Endothelial cell of umbilical vein (primary cell): ENCODE results near the gene DPP9. TPM values are rescaled to one million over a fixed set of nuclear protein-coding genes. Genes with fewer than 3 reads are reported as not detected.
"Not testable (repeated sequence)": the region's sequence is repeated elsewhere in the genome, so short reads cannot be mapped to it uniquely, and the experiment has no call there.

Experiments used
- BruUV-seq: library from RNA; stranded (reverse); fragments of 400-500 nt; replicated peaks from 2 replicates; lab custom pipeline; 2021; lab: Mats Ljungman, UMichigan
- CTCF ChIA-PET: fragments of 300-600, 350-600 bp; sonication (Branson Sonifier 250); formaldehyde crosslinking; loops from one replicate; lab custom pipeline; 2021; ENCODE audit warnings: antibody characterized with exemption, inconsistent platforms; lab: Charles Lee
- POLR2A ChIA-PET: fragments of 300-600, 350-600 bp; sonication (Branson Sonifier 250); formaldehyde crosslinking; loops from one replicate; lab custom pipeline; 2021; ENCODE audit warnings: antibody characterized with exemption, inconsistent platforms; lab: Charles Lee
- DNase-seq: peaks from one replicate; pipeline ENCODE4 v3.0.0-alpha.2; 2011; ENCODE audit warnings: low read depth, low spot score
- FAIRE-seq: peaks from 2 replicates; lab custom pipeline; 2011; peaks lifted over from hg19 to GRCh38; lab: Jason Lieb, UNC
- H2AFZ ChIP-seq: 2 replicates; pipeline ENCODE4 v1.6.0; 2012; ENCODE audit warnings: low read depth, low read length, control low read depth, inconsistent platforms
- H3K27ac ChIP-seq: 2 replicates; pipeline ENCODE4 v1.5.1; 2011; ENCODE audit warnings: low read depth, mild to moderate bottlenecking, control low read depth, low read length, moderate library complexity; ENCODE audit not compliant: insufficient read depth
- H3K27me3 ChIP-seq, 2 experiments: 2 replicates each; pipeline versions ENCODE4 v1.6.0 to v1.6.1; 2011; ENCODE audit warnings: low read length in 2 of 2, mixed read lengths in 1 of 2; ENCODE audit not compliant: control insufficient read depth in 2 of 2, insufficient read depth in 2 of 2
- H3K36me3 ChIP-seq, 2 experiments: 2 replicates in 1 of 2; 3 replicates in 1 of 2; pipeline ENCODE4 v1.5.1; 2011; ENCODE audit warnings: low read length in 2 of 2, mild to moderate bottlenecking in 1 of 2, moderate library complexity in 1 of 2; ENCODE audit not compliant: control insufficient read depth in 2 of 2, insufficient read depth in 2 of 2; ENCODE audit errors: extremely low read depth in 1 of 2
- H3K4me1 ChIP-seq: 3 replicates; pipeline ENCODE4 v1.5.1; 2011; ENCODE audit warnings: mild to moderate bottlenecking, low read length; ENCODE audit not compliant: control insufficient read depth, insufficient read depth; ENCODE audit errors: extremely low read depth
- H3K4me2 ChIP-seq: 2 replicates; pipeline ENCODE4 v1.6.1; 2011; ENCODE audit warnings: low read length, control low read depth, mixed read lengths; ENCODE audit not compliant: insufficient read depth
- H3K4me3 ChIP-seq, 3 experiments: fragments of 200-600 bp in 1 of 3; sonication (generic), shearing (Covaris generic) in 1 of 3; replicated peaks in 1 of 3; 2 replicates each; pipeline ENCODE4 v1.5.1; 2011 to 2016; ENCODE audit warnings: control low read depth in 3 of 3, low read length in 3 of 3, mild to moderate bottlenecking in 2 of 3, inconsistent platforms in 1 of 3, low read depth in 1 of 3, moderate library complexity in 1 of 3; ENCODE audit not compliant: insufficient read depth in 1 of 3
- H3K79me2 ChIP-seq: 2 replicates; pipeline ENCODE4 v1.6.0; 2012; ENCODE audit warnings: low read length, inconsistent platforms; ENCODE audit not compliant: control insufficient read depth, insufficient read depth
- H3K9ac ChIP-seq: replicated peaks from 2 replicates; pipeline ENCODE3; 2011; ENCODE audit warnings: low read length, control low read depth; ENCODE audit not compliant: insufficient read depth; ENCODE audit errors: extremely low read depth
- H3K9me1 ChIP-seq: replicated peaks from 3 replicates; pipeline ENCODE4 v1.6.0; 2011; ENCODE audit warnings: mild to moderate bottlenecking, low read length; ENCODE audit not compliant: control insufficient read depth, insufficient read depth; ENCODE audit errors: extremely low read depth
- H3K9me3 ChIP-seq: replicated peaks from 2 replicates; pipeline ENCODE4 v1.5.1; 2012; ENCODE audit warnings: low read length, inconsistent platforms; ENCODE audit not compliant: control insufficient read depth, insufficient read depth
- H4K20me1 ChIP-seq: replicated peaks from 2 replicates; pipeline ENCODE3; 2011; ENCODE audit warnings: mild to moderate bottlenecking, low read length; ENCODE audit not compliant: control insufficient read depth, insufficient read depth; ENCODE audit errors: extremely low read depth
- EZH2 ChIP-seq: IDR thresholded peaks from 2 replicates; pipeline ENCODE4 v1.6.1; 2012; ENCODE audit warnings: borderline replicate concordance, low read depth, mild to moderate bottlenecking, moderate library complexity, low read length, inconsistent platforms; ENCODE audit not compliant: severe bottlenecking
- FOS ChIP-seq: IDR thresholded peaks from 2 replicates; pipeline ENCODE4 v1.6.1; 2011; ENCODE audit warnings: mild to moderate bottlenecking, low read length, moderate library complexity, borderline replicate concordance; ENCODE audit not compliant: insufficient read depth
- GATA2 ChIP-seq: IDR thresholded peaks from 2 replicates; pipeline ENCODE4 v1.7.0; 2011; ENCODE audit warnings: low read depth, mild to moderate bottlenecking, moderate library complexity, mixed read lengths, low read length; ENCODE audit not compliant: insufficient read length, insufficient read depth
- JUN ChIP-seq: IDR thresholded peaks from 2 replicates; pipeline ENCODE4 v1.6.1; 2011; ENCODE audit warnings: borderline replicate concordance, low read depth; ENCODE audit not compliant: insufficient read length, insufficient read depth
- MAX ChIP-seq: IDR thresholded peaks from 2 replicates; pipeline ENCODE4 v1.6.1; 2011; ENCODE audit not compliant: insufficient read depth, insufficient read length
- MYC ChIP-seq: IDR thresholded peaks from one replicate; pipeline ENCODE4 v1.6.1; 2011; ENCODE audit warnings: mild to moderate bottlenecking, low read depth, low read length
- POLR2A ChIP-seq: IDR thresholded peaks from 2 replicates; pipeline ENCODE4 v1.6.1; 2012; ENCODE audit warnings: low read depth, mild to moderate bottlenecking, control low read depth, low read length
- dilution Hi-C: fragments of 300-500 bp; cut with MboI; formaldehyde crosslinking; loops from one replicate; pipeline ENCODE4 v1.15.0; 2019; ENCODE audit warnings: low sequenced_read_pairs; ENCODE audit not compliant: extremely low pct_ligation_motif_present
- intact Hi-C: fragments of 100-400 bp; cut with micrococcal nuclease; formaldehyde crosslinking; loops from one replicate; pipeline ENCODE4 v1.10.0; 2022
- polyA plus RNA-seq, 4 experiments: library from polyadenylated mRNA; depleted of rRNA in 3 of 4; stranded (reverse) in 3 of 4; unstranded in 1 of 4; fragments of >200 nt; gene quantifications; 2 replicates each; pipeline versions ENCODE4 v1.2.1 to v1.2.3, GENCODE V29; 2011 to 2012; ENCODE audit warnings: missing spikeins in 1 of 4
- total RNA-seq: library from RNA; stranded (reverse); gene quantifications from 2 replicates; pipeline ENCODE4 v1.2.3, GENCODE V29; 2021
- TF ChIP-seq, protein P1 (sequence below), 2 donors: IDR thresholded peaks; 1 replicate in 1 of 2; 2 replicates in 1 of 2; pipeline ENCODE4 v1.5.1; 2011; ENCODE audit warnings: low read length in 2 of 2, mild to moderate bottlenecking in 2 of 2, moderate library complexity in 2 of 2, control low read depth in 1 of 2, inconsistent platforms in 1 of 2, low read depth in 1 of 2; ENCODE audit not compliant: insufficient read depth in 1 of 2; ENCODE audit errors: extremely low read depth in 1 of 2

Gene DPP9
- total and polyA plus RNA-seq, 2 donors (not counting 3 experiments of a cell fraction or from before 2014, with no cell fraction given), result 31.5 to 98.0 TPM

- dilution Hi-C loops, result no loop called here
- H3K9me3 ChIP-seq, result no peaks in the 10 kb centered on the region
- H3K9me1 ChIP-seq, result no peaks in the 10 kb centered on the region
- no peak overlapping the region for H3K4me3 ChIP-seq
- no peak for TF ChIP-seq GATA2
- TF ChIP-seq EZH2, result no peak
- no peak for TF ChIP-seq JUN
- no peak for TF ChIP-seq MYC
- no peak for TF ChIP-seq POLR2A
- TF ChIP-seq, protein P1, sequence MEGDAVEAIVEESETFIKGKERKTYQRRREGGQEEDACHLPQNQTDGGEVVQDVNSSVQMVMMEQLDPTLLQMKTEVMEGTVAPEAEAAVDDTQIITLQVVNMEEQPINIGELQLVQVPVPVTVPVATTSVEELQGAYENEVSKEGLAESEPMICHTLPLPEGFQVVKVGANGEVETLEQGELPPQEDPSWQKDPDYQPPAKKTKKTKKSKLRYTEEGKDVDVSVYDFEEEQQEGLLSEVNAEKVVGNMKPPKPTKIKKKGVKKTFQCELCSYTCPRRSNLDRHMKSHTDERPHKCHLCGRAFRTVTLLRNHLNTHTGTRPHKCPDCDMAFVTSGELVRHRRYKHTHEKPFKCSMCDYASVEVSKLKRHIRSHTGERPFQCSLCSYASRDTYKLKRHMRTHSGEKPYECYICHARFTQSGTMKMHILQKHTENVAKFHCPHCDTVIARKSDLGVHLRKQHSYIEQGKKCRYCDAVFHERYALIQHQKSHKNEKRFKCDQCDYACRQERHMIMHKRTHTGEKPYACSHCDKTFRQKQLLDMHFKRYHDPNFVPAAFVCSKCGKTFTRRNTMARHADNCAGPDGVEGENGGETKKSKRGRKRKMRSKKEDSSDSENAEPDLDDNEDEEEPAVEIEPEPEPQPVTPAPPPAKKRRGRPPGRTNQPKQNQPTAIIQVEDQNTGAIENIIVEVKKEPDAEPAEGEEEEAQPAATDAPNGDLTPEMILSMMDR (IDR thresholded peaks at IDR 0.05; ENCODE audit: extremely low read depth in 1 of 2, insufficient read depth in 1 of 2, low read depth in 1 of 2, low read length in 2 of 2), result no peak
- TF ChIP-seq FOS, result no peak
- no peak for TF ChIP-seq MAX
- DNase-seq, result no peak
- no peak overlapping the region for H2AFZ ChIP-seq
- H3K4me1 ChIP-seq, result no peaks in the 10 kb centered on the region
- peaks cover 11 to 32% of the 10 kb centered on the region in 2 experiments for H3K36me3 ChIP-seq
- POLR2A ChIA-PET, result no interaction called here
- CTCF ChIA-PET, result interaction anchor here (0.5 kb wide), 1 partner anchor 25 kb away, joined by 3 read pairs; no protein-coding TSS in a partner anchor
- H4K20me1 ChIP-seq, result no peaks in the 10 kb centered on the region
- no peak for FAIRE-seq
- no peak overlapping the region for H3K9ac ChIP-seq
- no peak overlapping the region for H3K27ac ChIP-seq
- H3K27me3 ChIP-seq, result no peaks in the 10 kb centered on the region
- no peaks in the 10 kb centered on the region for H3K79me2 ChIP-seq
- no TSS peak for BruUV-seq
- H3K4me2 ChIP-seq, result no peak overlapping the region
- intact Hi-C loops, result no loop called here
Measured at GRCh38 chr19:4682417-4683200, 41.0 kb downstream of the DPP9 start.

- H3K27ac ChIP-seq, POLR2A ChIA-PET: not testable (repeated sequence)
Measured at GRCh38 chr19:4680021-4680420, 43.6 kb downstream of the DPP9 start.

More at GRCh38 chr19:4680021-4680420, 43.6 kb downstream of the DPP9 start:
- H3K4me3 ChIP-seq, BruUV-seq, H3K9me1 ChIP-seq, H3K27me3 ChIP-seq, dilution Hi-C loops, H4K20me1 ChIP-seq, H3K9ac ChIP-seq, intact Hi-C loops, FAIRE-seq, DNase-seq, H3K4me1 ChIP-seq, H3K9me3 ChIP-seq, H3K4me2 ChIP-seq, H2AFZ ChIP-seq, H3K79me2 ChIP-seq: not testable (repeated sequence)
- peaks cover 7 to 30% of the 10 kb centered on the region in 2 experiments for H3K36me3 ChIP-seq
- CTCF ChIA-PET, result interaction anchor here (0.8 kb wide), 1 partner anchor 13 kb away, joined by 3 read pairs; no protein-coding TSS in a partner anchor
